Measurements from ENCODE around the gene WNK3. TPM values are rescaled to one million over a fixed set of nuclear protein-coding genes. Genes with fewer than 3 reads are reported as not detected.

The WNK3 gene
- total RNA-seq, 1 donor from 2014 or later: 0.13 TPM

- no peak for DNase-seq (ENCODE audit: low read depth in 2 of 2)
Observed at GRCh38 chrX:54171527-54172250, 186.2 kb downstream of the WNK3 start.

- no peak for DNase-seq (ENCODE audit: low read depth in 2 of 2)
Observed at GRCh38 chrX:54171091-54171490, 186.8 kb downstream of the WNK3 start.

GRCh38 chrX:54166915-54167314 lies 190.9 kb downstream of the WNK3 start:
- DNase-seq (ENCODE audit: low read depth in 2 of 2): no peak

GRCh38 chrX:54157561-54157960 lies 200.3 kb downstream of the WNK3 start:
- DNase-seq (ENCODE audit: low read depth in 2 of 2): no peak

Other genes starting within 250 kb of the WNK3 start
- gene FAM120C, start 174.8 kb downstream of the WNK3 start, total RNA-seq: 2.4 and 4.6 TPM in 2 replicates
- gene TSR2, start 82.4 kb upstream of the WNK3 start, total RNA-seq: 11.0 and 14.0 TPM in 2 replicates
- gene FGD1, start 138.2 kb upstream of the WNK3 start, total RNA-seq: 0.77 and 1.8 TPM in 2 replicates
- 24.9 and 25.3 TPM in 2 replicates for gene GNL3L, start 172.2 kb upstream of the WNK3 start, total RNA-seq